ENCODE data around the gene SLC12A9.

- TF ChIP-seq CTCF (conservative IDR thresholded peaks at IDR 0.05; ENCODE audit: low read depth, low read length) (no peak), POLR2A (IDR thresholded peaks at IDR 0.05; ENCODE audit: low read depth, low read length) (no peak), USF2 (IDR thresholded peaks at IDR 0.05; ENCODE audit: low read depth, low read length) (no peak), SMC3 (IDR thresholded peaks at IDR 0.05; ENCODE audit: low read depth, low read length) (no peak), ELK1 (IDR thresholded peaks at IDR 0.05; ENCODE audit: borderline replicate concordance, low read depth, low read length) (no peak), FOS (IDR thresholded peaks at IDR 0.05; ENCODE audit: low read depth, low read length) (no peak), RAD21 (IDR thresholded peaks at IDR 0.05; ENCODE audit: low read length) (no peak), RFX5 (IDR thresholded peaks at IDR 0.05; ENCODE audit: low read depth, low read length) (no peak), BHLHE40 (IDR thresholded peaks at IDR 0.05; ENCODE audit: low read depth, low read length) (no peak), CEBPB (IDR thresholded peaks at IDR 0.05; ENCODE audit: low read depth, low read length) (no peak), MAZ (IDR thresholded peaks at IDR 0.05; ENCODE audit: borderline replicate concordance, low read depth, low read length) (no peak), MXI1 (IDR thresholded peaks at IDR 0.05; ENCODE audit: borderline replicate concordance, low read depth, low read length) (no peak), MAFK (IDR thresholded peaks at IDR 0.05; ENCODE audit: low read depth, low read length) (no peak), CHD1 (IDR thresholded peaks at IDR 0.05; ENCODE audit: low read depth, low read length) (no peak)
Observed at GRCh38 chr7:100806276-100806675, 46.2 kb upstream of the SLC12A9 start.

All from IMR-90 (cell line).